Measurements from ENCODE around the gene RPL13. TPM values are rescaled to one million over a fixed set of nuclear protein-coding genes. Genes with fewer than 3 reads are reported as not detected.
"Not testable (repeated sequence)": the region's sequence is repeated elsewhere in the genome, so short reads cannot be mapped to it uniquely, and the experiment has no call there.

Gene RPL13
- total and polyA plus RNA-seq, 7 donors, result 3,641 to 19,173 (median 7,437) TPM

DNA sequence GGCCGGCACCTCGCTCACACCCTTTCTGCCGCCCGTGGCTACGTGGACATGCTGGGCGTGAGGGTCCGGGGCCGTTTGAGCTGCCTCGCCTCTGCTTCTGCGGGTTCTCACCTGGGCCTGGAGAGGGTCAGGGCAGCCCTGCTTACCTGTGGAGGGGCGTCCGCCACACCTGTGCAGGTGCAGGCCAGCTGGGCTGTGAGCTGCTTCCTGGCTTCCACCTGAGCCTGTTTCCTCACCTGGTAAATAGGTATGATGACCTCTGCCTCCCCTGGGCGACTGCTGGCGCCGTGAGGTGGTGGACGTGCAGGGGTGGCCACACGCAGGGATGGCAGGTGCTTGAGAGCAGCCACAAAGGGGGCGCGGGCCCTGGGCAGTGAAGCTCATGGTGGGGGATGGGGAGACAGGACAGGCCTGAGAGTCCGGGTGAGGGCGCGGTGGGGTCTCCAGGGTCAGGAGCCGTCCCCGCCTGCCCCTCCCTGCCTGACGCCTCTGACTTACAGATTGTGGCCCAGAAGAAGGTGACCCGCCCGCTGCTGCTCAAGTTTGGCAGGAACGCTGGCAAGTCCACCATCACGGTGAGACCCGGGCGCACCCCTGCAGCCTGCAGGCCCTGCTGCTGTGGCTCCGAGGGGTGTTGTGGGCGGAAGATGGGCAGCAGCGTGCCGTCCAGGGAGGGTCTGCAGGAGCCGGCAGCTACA is 22.9 kb downstream of the RPL13 start:
- H3K27ac ChIP-seq, result no peak overlapping the region
- 89 to 92% methylated on average over 36 of the region's 36 CpGs for WGBS, 2 donors
- intact Hi-C loops (cut with DNase I), result no loop called here
- TF ChIP-seq POLR2A (IDR thresholded peaks at IDR 0.05) (no peak), POLR2AphosphoS5 (IDR thresholded peaks at IDR 0.05) (no peak), EP300 (IDR thresholded peaks at IDR 0.05) (no peak)
- TF ChIP-seq, protein P1, sequence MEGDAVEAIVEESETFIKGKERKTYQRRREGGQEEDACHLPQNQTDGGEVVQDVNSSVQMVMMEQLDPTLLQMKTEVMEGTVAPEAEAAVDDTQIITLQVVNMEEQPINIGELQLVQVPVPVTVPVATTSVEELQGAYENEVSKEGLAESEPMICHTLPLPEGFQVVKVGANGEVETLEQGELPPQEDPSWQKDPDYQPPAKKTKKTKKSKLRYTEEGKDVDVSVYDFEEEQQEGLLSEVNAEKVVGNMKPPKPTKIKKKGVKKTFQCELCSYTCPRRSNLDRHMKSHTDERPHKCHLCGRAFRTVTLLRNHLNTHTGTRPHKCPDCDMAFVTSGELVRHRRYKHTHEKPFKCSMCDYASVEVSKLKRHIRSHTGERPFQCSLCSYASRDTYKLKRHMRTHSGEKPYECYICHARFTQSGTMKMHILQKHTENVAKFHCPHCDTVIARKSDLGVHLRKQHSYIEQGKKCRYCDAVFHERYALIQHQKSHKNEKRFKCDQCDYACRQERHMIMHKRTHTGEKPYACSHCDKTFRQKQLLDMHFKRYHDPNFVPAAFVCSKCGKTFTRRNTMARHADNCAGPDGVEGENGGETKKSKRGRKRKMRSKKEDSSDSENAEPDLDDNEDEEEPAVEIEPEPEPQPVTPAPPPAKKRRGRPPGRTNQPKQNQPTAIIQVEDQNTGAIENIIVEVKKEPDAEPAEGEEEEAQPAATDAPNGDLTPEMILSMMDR (IDR thresholded peaks at IDR 0.05), result no peak
- H3K4me1 ChIP-seq, result no peaks in the 10 kb centered on the region
- no peaks in the 10 kb centered on the region for H3K36me3 ChIP-seq
- H3K27me3 ChIP-seq, result no peaks in the 10 kb centered on the region
- H3K4me3 ChIP-seq, result no peak overlapping the region
- DNase-seq, result no peak
- no peaks in the 10 kb centered on the region for H3K9me3 ChIP-seq

DNA sequence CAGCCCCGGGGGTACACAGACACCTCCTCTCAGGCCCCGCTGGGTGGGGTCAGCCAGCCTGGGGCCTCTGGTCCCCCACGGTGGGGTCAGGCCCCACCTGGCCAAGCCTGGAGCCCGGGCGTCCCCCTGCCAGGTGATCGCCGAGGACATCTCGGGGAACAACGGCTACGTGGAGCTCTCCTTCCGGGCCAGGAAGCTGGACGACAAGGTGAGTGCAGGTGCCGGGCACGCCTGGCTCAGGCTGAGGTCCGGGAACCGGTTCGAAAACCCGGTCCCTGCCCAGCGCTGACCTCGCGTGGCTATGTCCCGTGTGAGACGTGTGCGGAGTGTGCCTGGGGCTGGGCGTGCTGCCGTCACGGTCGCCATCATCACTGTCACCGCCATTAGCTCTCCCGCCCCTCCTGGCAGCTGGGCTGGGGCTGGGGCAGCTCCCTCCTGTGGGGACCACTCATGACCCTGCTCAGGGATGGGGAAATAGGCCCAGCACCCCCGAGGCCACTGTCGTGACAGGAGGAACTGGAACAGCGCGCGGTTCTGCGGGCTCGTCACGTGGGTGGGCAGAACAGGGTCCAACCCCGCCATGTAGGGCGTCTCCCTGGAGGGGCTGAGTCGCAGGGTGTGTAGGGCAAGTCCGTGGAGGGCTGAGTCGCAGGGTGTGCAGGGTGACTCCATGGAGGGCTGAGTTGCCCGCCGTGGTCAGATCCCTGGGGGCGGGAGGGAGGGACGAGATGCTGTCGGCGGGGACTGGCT is 23.6 kb downstream of the RPL13 start:
- Histone ChIP-seq H3K27me3 (no peaks in the 10 kb centered on the region), H3K27ac (no peak overlapping the region), H3K4me1 (no peaks in the 10 kb centered on the region), H3K36me3 (no peaks in the 10 kb centered on the region), H3K4me3 (no peak overlapping the region), H3K9me3 (no peaks in the 10 kb centered on the region)
- no peak for DNase-seq
- no peak for TF ChIP-seq EP300 (IDR thresholded peaks at IDR 0.05)
- no peak for TF ChIP-seq POLR2AphosphoS5 (IDR thresholded peaks at IDR 0.05)
- no peak for TF ChIP-seq POLR2A (IDR thresholded peaks at IDR 0.05)
- TF ChIP-seq, protein P1 (IDR thresholded peaks at IDR 0.05), result no peak
- intact Hi-C loops (cut with DNase I), result no loop called here
- WGBS, 2 donors, result 94% methylated on average over 49 of the region's 49 CpGs

DNA sequence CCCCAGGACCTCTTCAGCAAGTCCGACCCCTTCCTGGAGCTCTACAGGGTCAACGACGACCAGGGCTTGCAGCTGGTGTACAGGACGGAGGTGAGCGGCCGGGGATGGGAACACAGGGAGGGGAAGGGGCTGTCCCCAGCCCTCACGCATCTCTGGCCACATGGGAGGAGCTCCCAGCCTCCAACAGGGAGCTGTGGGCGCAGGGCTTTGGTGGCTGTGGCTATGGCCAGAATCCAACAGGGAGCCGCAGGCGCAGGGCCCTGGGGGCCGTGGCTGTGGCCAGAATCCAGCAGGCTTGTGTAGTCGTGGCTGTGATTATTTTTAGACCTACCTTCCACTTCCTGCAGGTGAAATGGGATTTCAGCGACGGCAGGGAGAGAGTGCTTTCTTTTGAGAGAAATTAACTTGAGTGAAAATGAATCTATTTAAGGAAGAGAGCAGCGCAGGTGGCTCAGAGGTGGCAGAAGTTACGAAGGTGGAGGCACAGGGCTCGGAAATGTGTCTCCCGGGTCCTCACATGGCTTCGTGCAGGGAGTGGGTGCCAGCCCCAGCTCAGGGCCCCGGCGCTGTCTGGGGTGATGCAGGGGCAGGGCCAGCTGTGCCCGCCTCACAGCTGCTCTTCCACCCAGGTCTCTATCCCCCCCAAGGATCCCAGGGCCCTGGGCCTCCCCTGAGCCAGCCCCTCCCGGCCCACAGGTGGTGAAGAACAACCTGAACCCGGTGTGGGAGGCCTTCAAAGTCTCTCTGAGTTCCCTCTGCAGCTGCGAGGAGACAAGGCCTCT is 24.5 kb downstream of the RPL13 start:
- Histone ChIP-seq H3K36me3 (no peaks in the 10 kb centered on the region), H3K4me3 (no peak overlapping the region), H3K27ac (no peak overlapping the region), H3K27me3 (no peaks in the 10 kb centered on the region), H3K4me1 (no peaks in the 10 kb centered on the region), H3K9me3 (no peaks in the 10 kb centered on the region)
- WGBS, 2 donors, result 70 to 75% methylated on average over 25 of the region's 25 CpGs
- intact Hi-C loops (cut with DNase I), result no loop called here
- TF ChIP-seq POLR2A (IDR thresholded peaks at IDR 0.05) (no peak), POLR2AphosphoS5 (IDR thresholded peaks at IDR 0.05) (no peak), EP300 (IDR thresholded peaks at IDR 0.05) (no peak)
- DNase-seq, result no peak

DNA sequence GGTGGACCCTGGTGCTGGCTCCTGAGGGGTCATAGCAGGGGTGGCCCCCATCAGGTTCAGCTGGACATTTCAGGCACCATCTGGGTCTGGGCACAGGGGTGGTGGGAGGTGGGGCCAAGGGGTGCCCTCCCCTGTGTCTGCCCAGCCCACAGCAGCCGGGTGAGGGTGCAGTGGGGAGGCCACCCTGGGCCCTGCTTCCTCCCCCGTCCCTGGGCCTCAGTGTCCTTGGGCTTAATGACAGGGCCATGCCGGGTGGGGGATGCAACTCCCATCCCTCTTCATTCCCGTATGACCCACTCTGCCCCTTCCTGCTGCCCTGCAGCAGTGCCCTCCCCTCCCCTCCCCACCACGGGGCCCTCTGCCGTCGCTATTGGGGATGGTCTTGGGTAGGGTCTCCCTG is 25.7 kb downstream of the RPL13 start:
- DNase-seq, result no peak
- 79 to 82% methylated on average over 7 of the region's 7 CpGs for WGBS, 2 donors
- no peak overlapping the region for H3K4me3 ChIP-seq
- H3K4me1 ChIP-seq, result no peaks in the 10 kb centered on the region
- no peak overlapping the region for H3K27ac ChIP-seq
- TF ChIP-seq POLR2A (IDR thresholded peaks at IDR 0.05), result no peak
- no peak for TF ChIP-seq POLR2AphosphoS5 (IDR thresholded peaks at IDR 0.05)
- TF ChIP-seq EP300 (IDR thresholded peaks at IDR 0.05), result no peak
- TF ChIP-seq, protein P1 (IDR thresholded peaks at IDR 0.05), result no peak
- no peaks in the 10 kb centered on the region for H3K36me3 ChIP-seq
- no peaks in the 10 kb centered on the region for H3K9me3 ChIP-seq
- intact Hi-C loops (cut with DNase I), result no loop called here
- H3K27me3 ChIP-seq, result no peaks in the 10 kb centered on the region

DNA sequence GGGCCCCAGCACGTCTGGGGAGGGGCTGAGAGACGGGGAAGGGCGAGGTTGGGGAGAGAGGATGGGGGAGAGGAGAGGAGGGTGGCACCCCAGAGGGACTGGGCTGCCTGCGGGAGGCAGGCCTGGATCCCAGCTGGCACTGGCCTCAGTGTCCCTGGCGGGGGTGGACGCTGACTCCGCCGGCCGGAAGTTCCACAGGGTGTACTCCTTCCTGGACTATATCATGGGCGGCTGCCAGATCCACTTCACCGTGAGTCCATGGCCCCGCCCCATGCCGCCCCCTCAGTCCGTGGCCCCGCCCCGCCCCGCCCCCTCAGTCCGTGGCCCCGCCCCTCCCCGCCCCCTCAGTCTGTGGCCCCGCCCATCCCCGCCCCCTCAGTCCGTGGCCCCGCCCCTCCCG is 26.4 kb downstream of the RPL13 start:
- TF ChIP-seq POLR2AphosphoS5 (IDR thresholded peaks at IDR 0.05), result no peak
- TF ChIP-seq, protein P1 (IDR thresholded peaks at IDR 0.05), result no peak
- no peak for TF ChIP-seq EP300 (IDR thresholded peaks at IDR 0.05)
- TF ChIP-seq POLR2A (IDR thresholded peaks at IDR 0.05), result no peak
- no peak for DNase-seq
- intact Hi-C loops (cut with DNase I), result no loop called here
- no peaks in the 10 kb centered on the region for H3K9me3 ChIP-seq
- no peaks in the 10 kb centered on the region for H3K36me3 ChIP-seq
- WGBS, 2 donors, result 28 to 82% methylated on average over 20 to 22 of the region's 25 CpGs
- H3K4me1 ChIP-seq, result no peaks in the 10 kb centered on the region
- no peak overlapping the region for H3K4me3 ChIP-seq
- H3K27ac ChIP-seq, result no peak overlapping the region
- H3K27me3 ChIP-seq, result no peaks in the 10 kb centered on the region

DNA sequence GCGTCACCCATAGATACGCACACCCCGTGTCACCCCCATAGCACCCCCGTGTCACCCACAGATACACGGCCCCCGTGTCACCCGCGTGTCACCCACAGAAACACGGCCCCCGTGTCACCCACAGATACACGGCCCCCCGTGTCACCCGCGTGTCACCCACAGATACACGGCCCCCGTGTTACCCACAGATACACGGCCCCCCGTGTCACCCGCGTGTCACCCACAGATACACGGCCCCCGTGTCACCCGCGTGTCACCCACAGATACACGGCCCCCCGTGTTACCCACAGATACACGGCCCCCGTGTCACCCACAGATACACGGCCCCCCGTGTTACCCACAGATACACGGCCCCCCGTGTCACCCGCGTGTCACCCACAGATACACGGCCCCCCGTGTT is 27.2 kb downstream of the RPL13 start:
- WGBS, 2 donors, result 93 to 96% methylated on average over 24 to 26 of the region's 36 CpGs
- intact Hi-C loops (cut with DNase I); H3K36me3 ChIP-seq; H3K4me1 ChIP-seq; H3K9me3 ChIP-seq; DNase-seq; H3K4me3 ChIP-seq; H3K27ac ChIP-seq; H3K27me3 ChIP-seq: not testable (repeated sequence)

Data from sigmoid colon (tissue), 7 donors.